Islet precursor cell (in vitro differentiated cells): Measurements from ENCODE around the gene TBC1D1.
"Not testable (repeated sequence)": the region's sequence is repeated elsewhere in the genome, so short reads cannot be mapped to it uniquely, and the experiment has no call there.

Experiments used
- DNase-seq: peaks from one replicate; pipeline ENCODE4 v3.0.0-alpha.2; 2018

The TBC1D1 gene

GRCh38 chr4:37889849-37890800 lies 759 bp upstream of the TBC1D1 start:
- DNase-seq, result peak; percentile 56

- peak; percentile 61 for DNase-seq
These were observed 626 bp downstream of the TBC1D1 start for GRCh38 chr4:37891260-37892159.

- no peak for DNase-seq
These were observed 1.8 kb downstream of the TBC1D1 start for GRCh38 chr4:37892641-37893040.

GRCh38 chr4:37893164-37893563 lies 2.3 kb downstream of the TBC1D1 start:
- no peak for DNase-seq

- no peak for DNase-seq
These were observed 4.4 kb downstream of the TBC1D1 start for GRCh38 chr4:37895271-37895670.

- DNase-seq, result no peak
These were observed 5.4 kb downstream of the TBC1D1 start for GRCh38 chr4:37896206-37896860.

- no peak for DNase-seq
These were observed 11.3 kb downstream of the TBC1D1 start for GRCh38 chr4:37902212-37902611.

GRCh38 chr4:37902738-37903693 lies 12.1 kb downstream of the TBC1D1 start:
- no peak for DNase-seq

GRCh38 chr4:37903901-37904300 lies 13.0 kb downstream of the TBC1D1 start:
- DNase-seq, result no peak

- DNase-seq, result no peak
These were observed 13.9 kb downstream of the TBC1D1 start for GRCh38 chr4:37904824-37905223.

- DNase-seq, result no peak
These were observed 14.8 kb downstream of the TBC1D1 start for GRCh38 chr4:37905533-37906169.

GRCh38 chr4:37908488-37909331 lies 17.8 kb downstream of the TBC1D1 start:
- DNase-seq, result no peak

- no peak for DNase-seq
These were observed 18.6 kb downstream of the TBC1D1 start for GRCh38 chr4:37909332-37910090.

GRCh38 chr4:37910091-37910486 lies 19.2 kb downstream of the TBC1D1 start:
- DNase-seq, result no peak

- no peak for DNase-seq
These were observed 23.7 kb downstream of the TBC1D1 start for GRCh38 chr4:37914539-37914938.

- DNase-seq, result no peak
These were observed 26.5 kb downstream of the TBC1D1 start for GRCh38 chr4:37917388-37917787.

- no peak for DNase-seq
These were observed 27.8 kb downstream of the TBC1D1 start for GRCh38 chr4:37918653-37919052.

- no peak for DNase-seq
These were observed 31.4 kb downstream of the TBC1D1 start for GRCh38 chr4:37922328-37922727.

- not testable (repeated sequence) for DNase-seq
These were observed 32.2 kb downstream of the TBC1D1 start for GRCh38 chr4:37923089-37923488.

- no peak for DNase-seq
These were observed 34.1 kb downstream of the TBC1D1 start for GRCh38 chr4:37924946-37925345.
